Measurements from ENCODE around the gene CTIF.

CTIF gene

DNA sequence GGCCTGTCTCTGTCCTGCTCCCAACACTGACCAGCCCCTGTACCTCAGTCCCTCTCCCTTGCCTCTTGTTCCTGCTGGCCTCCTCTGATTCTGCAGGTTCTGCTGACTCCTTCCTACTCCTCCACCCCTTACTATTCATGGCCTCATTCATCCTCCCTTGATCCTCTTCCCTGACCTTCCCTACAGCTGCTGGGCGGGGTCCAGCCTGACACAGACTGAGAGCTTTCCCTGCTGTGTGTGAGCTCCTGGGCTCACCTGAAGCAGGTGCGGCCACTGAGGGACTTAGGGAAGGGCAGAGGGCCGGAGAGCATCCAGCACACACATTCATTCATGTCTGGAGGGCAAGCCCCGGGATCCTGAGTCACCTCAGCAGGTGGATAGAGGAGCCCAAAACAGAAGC, 185.6 kb downstream of the CTIF start:
- no peak overlapping the region for H3K4ac ChIP-seq (ENCODE audit: low read length)
- no peak overlapping the region for H3K9ac ChIP-seq (ENCODE audit: low read depth, low read length, poor library complexity)
- H3K27ac ChIP-seq (replicated peaks; ENCODE audit: low read length) = no peak overlapping the region
- H3K23ac ChIP-seq (ENCODE audit: low read depth, low read length, poor library complexity) = no peak overlapping the region
- H4K8ac ChIP-seq (ENCODE audit: low read depth, low read length) = no peak overlapping the region
- H3K79me1 ChIP-seq (ENCODE audit: low read depth, low read length) = no peaks in the 10 kb centered on the region
- H3K4me2 ChIP-seq (ENCODE audit: insufficient read depth, low read length, poor library complexity, severe bottlenecking) = no peak overlapping the region
- WGBS, 2 donors (ENCODE audit: extremely low coverage in 2 of 2, insufficient read length in 2 of 2, insufficient replicate concordance in 1 of 2) = no CpG with 5 or more reads among the region's 4 CpGs
- H4K91ac ChIP-seq (ENCODE audit: low read depth, low read length, poor library complexity) = no peak overlapping the region
- no peak overlapping the region for H2BK120ac ChIP-seq (ENCODE audit: low read depth, low read length)
- H3K18ac ChIP-seq (ENCODE audit: low read length) = peak overlapping the region; percentile 21
- H3K36me3 ChIP-seq (replicated peaks in 1 of 2; ENCODE audit: control insufficient read depth in 2 of 2, insufficient read depth in 2 of 2, low read length in 2 of 2) = no peaks in the 10 kb centered on the region
- H3K27me3 ChIP-seq (ENCODE audit: control insufficient read depth in 3 of 3, insufficient read depth in 3 of 3, low read depth in 1 of 3, low read length in 3 of 3) = no peaks in the 10 kb centered on the region
- H3K4me1 ChIP-seq (ENCODE audit: control insufficient read depth in 2 of 2, insufficient read depth in 1 of 2, low read depth in 1 of 2, low read length in 2 of 2) = no peaks in the 10 kb centered on the region
- no peak overlapping the region for H2AK5ac ChIP-seq (ENCODE audit: low read depth, low read length)
- H3K14ac ChIP-seq (ENCODE audit: low read length) = peak overlapping the region; percentile 15
- peaks cover 6 to 9% of the 10 kb centered on the region in 2 donors for H3K9me3 ChIP-seq (replicated peaks in 1 of 2; ENCODE audit: control insufficient read depth in 2 of 2, insufficient read depth in 1 of 2, low read depth in 1 of 2, low read length in 2 of 2)
- no peak overlapping the region for H2BK15ac ChIP-seq (ENCODE audit: low read length)
- H2BK12ac ChIP-seq (ENCODE audit: low read length) = no peak overlapping the region
- no peak overlapping the region for H2BK5ac ChIP-seq (ENCODE audit: low read length)
- DNase-seq (ENCODE audit: low spot score) = no peak
- H2AFZ ChIP-seq (ENCODE audit: low read length) = no peak overlapping the region
- H3K4me3 ChIP-seq (ENCODE audit: low read length in 2 of 2) = no peak overlapping the region

DNA sequence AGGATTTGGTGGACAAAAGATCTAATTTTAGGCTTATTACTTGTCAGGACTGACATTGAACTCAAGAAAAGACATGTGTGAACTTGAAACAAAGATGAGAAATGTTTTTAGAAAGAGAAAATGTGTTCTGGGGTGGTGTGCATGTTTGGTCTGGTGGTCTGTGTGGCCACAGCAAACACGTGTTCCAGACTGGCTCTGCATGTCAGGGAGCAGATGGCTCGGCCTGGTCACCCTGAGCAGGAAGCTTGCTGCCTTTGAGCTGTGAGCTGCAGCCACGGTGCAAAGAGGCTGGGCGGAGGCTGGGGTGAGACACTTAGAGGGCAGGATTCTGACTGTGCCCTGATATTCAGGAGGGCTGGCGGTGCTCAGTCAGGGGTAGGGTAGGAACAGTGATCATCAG, 186.1 kb downstream of the CTIF start:
- H2AFZ ChIP-seq (ENCODE audit: low read length) = no peak overlapping the region
- no peak overlapping the region for H3K4me3 ChIP-seq (ENCODE audit: low read length in 2 of 2)
- H3K9ac ChIP-seq (ENCODE audit: low read depth, low read length, poor library complexity) = no peak overlapping the region
- H3K23ac ChIP-seq (ENCODE audit: low read depth, low read length, poor library complexity) = no peak overlapping the region
- no peaks in the 10 kb centered on the region for H3K27me3 ChIP-seq (ENCODE audit: control insufficient read depth in 3 of 3, insufficient read depth in 3 of 3, low read depth in 1 of 3, low read length in 3 of 3)
- no peaks in the 10 kb centered on the region for H3K36me3 ChIP-seq (replicated peaks in 1 of 2; ENCODE audit: control insufficient read depth in 2 of 2, insufficient read depth in 2 of 2, low read length in 2 of 2)
- H3K18ac ChIP-seq (ENCODE audit: low read length) = no peak overlapping the region
- H2BK120ac ChIP-seq (ENCODE audit: low read depth, low read length) = no peak overlapping the region
- no CpG with 5 or more reads among the region's 5 CpGs for WGBS, 2 donors (ENCODE audit: extremely low coverage in 2 of 2, insufficient read length in 2 of 2, insufficient replicate concordance in 1 of 2)
- no peak overlapping the region for H2BK12ac ChIP-seq (ENCODE audit: low read length)
- no peak overlapping the region for H4K8ac ChIP-seq (ENCODE audit: low read depth, low read length)
- H3K4me2 ChIP-seq (ENCODE audit: insufficient read depth, low read length, poor library complexity, severe bottlenecking) = no peak overlapping the region
- H3K27ac ChIP-seq (replicated peaks; ENCODE audit: low read length) = no peak overlapping the region
- H3K9me3 ChIP-seq (replicated peaks in 1 of 2; ENCODE audit: control insufficient read depth in 2 of 2, insufficient read depth in 1 of 2, low read depth in 1 of 2, low read length in 2 of 2) = peaks cover 6 to 9% of the 10 kb centered on the region in 2 donors
- H3K79me1 ChIP-seq (ENCODE audit: low read depth, low read length) = no peaks in the 10 kb centered on the region
- H4K91ac ChIP-seq (ENCODE audit: low read depth, low read length, poor library complexity) = no peak overlapping the region
- no peak overlapping the region for H3K4ac ChIP-seq (ENCODE audit: low read length)
- no peaks in the 10 kb centered on the region for H3K4me1 ChIP-seq (ENCODE audit: control insufficient read depth in 2 of 2, insufficient read depth in 1 of 2, low read depth in 1 of 2, low read length in 2 of 2)
- DNase-seq (ENCODE audit: low spot score) = no peak
- no peak overlapping the region for H2BK15ac ChIP-seq (ENCODE audit: low read length)
- no peak overlapping the region for H3K14ac ChIP-seq (ENCODE audit: low read length)
- H2AK5ac ChIP-seq (ENCODE audit: low read depth, low read length) = no peak overlapping the region
- H2BK5ac ChIP-seq (ENCODE audit: low read length) = no peak overlapping the region

DNA sequence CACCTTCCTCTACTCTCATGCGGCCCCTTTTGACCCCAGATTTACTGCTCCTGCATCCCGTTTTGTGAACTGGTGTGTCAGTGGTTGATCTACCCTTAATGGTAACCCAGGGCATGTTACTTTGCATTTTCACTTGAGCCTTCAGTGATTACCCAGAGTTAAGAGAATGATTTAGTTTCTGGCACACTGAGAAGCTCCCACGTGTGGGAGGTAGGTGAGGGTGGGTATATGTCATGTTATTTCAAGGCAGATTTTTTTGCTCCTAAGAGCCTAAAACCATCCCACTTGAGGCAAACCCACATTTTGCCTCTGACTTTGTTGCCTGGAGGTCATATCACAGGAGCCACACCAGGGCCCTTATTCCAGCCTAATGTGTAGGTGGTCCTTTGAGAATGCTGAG, 186.7 kb downstream of the CTIF start:
- Histone ChIP-seq H2BK120ac (ENCODE audit: low read depth, low read length) (no peak overlapping the region), H3K36me3 (replicated peaks in 1 of 2; ENCODE audit: control insufficient read depth in 2 of 2, insufficient read depth in 2 of 2, low read length in 2 of 2) (no peaks in the 10 kb centered on the region), H2BK5ac (ENCODE audit: low read length) (no peak overlapping the region)

DNA sequence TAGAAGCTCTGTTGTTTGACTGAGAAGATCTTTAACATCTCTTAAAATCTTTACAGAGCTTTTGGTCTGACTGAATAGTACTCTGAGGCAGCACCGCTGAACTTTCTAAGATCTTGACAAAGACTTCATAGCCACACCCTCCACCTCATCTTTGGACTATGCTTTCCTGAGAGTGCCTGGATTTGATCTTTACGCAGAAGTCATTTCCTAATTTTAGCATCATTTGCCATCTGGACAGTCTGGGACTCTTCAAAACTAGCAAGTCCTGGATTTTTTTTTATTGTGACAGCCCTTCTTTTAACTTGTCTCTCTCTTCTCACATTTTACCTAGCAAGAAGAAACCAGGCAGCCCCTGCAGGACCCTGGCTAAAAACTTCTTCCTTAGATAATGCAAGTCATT, 188.8 kb downstream of the CTIF start:
- Histone ChIP-seq H3K14ac (ENCODE audit: low read length) (no peak overlapping the region), H3K4ac (ENCODE audit: low read length) (no peak overlapping the region), H2BK120ac (ENCODE audit: low read depth, low read length) (no peak overlapping the region), H4K91ac (ENCODE audit: low read depth, low read length, poor library complexity) (no peak overlapping the region), H3K23ac (ENCODE audit: low read depth, low read length, poor library complexity) (no peak overlapping the region), H3K18ac (ENCODE audit: low read length) (no peak overlapping the region), H2AFZ (ENCODE audit: low read length) (no peak overlapping the region), H3K79me1 (ENCODE audit: low read depth, low read length) (no peaks in the 10 kb centered on the region), H3K27me3 (ENCODE audit: control insufficient read depth in 3 of 3, insufficient read depth in 3 of 3, low read depth in 1 of 3, low read length in 3 of 3) (no peaks in the 10 kb centered on the region), H3K36me3 (replicated peaks in 1 of 2; ENCODE audit: control insufficient read depth in 2 of 2, insufficient read depth in 2 of 2, low read length in 2 of 2) (no peaks in the 10 kb centered on the region), H2BK5ac (ENCODE audit: low read length) (no peak overlapping the region), H3K4me2 (ENCODE audit: insufficient read depth, low read length, poor library complexity, severe bottlenecking) (no peak overlapping the region), H4K8ac (ENCODE audit: low read depth, low read length) (no peak overlapping the region), H3K9me3 (replicated peaks in 1 of 2; ENCODE audit: control insufficient read depth in 2 of 2, insufficient read depth in 1 of 2, low read depth in 1 of 2, low read length in 2 of 2) (peaks cover 6 to 9% of the 10 kb centered on the region in 2 donors), H2AK5ac (ENCODE audit: low read depth, low read length) (no peak overlapping the region), H3K4me3 (ENCODE audit: low read length in 2 of 2) (no peak overlapping the region), H2BK15ac (ENCODE audit: low read length) (no peak overlapping the region), H2BK12ac (ENCODE audit: low read length) (no peak overlapping the region), H3K9ac (ENCODE audit: low read depth, low read length, poor library complexity) (no peak overlapping the region), H3K27ac (replicated peaks; ENCODE audit: low read length) (no peak overlapping the region), H3K4me1 (ENCODE audit: control insufficient read depth in 2 of 2, insufficient read depth in 1 of 2, low read depth in 1 of 2, low read length in 2 of 2) (peaks cover 0 to 2% of the 10 kb centered on the region in 2 donors)
- no CpG with 5 or more reads among the region's 2 CpGs for WGBS, 2 donors (ENCODE audit: extremely low coverage in 2 of 2, insufficient read length in 2 of 2, insufficient replicate concordance in 1 of 2)
- DNase-seq (ENCODE audit: low spot score) = no peak

More for the DNA sequence above, 186.7 kb downstream of the CTIF start:
- Histone ChIP-seq H3K18ac (ENCODE audit: low read length) (no peak overlapping the region), H3K4me3 (ENCODE audit: low read length in 2 of 2) (no peak overlapping the region), H3K79me1 (ENCODE audit: low read depth, low read length) (no peaks in the 10 kb centered on the region), H3K9me3 (replicated peaks in 1 of 2; ENCODE audit: control insufficient read depth in 2 of 2, insufficient read depth in 1 of 2, low read depth in 1 of 2, low read length in 2 of 2) (peaks cover 6 to 9% of the 10 kb centered on the region in 2 donors), H3K27ac (replicated peaks; ENCODE audit: low read length) (no peak overlapping the region), H4K8ac (ENCODE audit: low read depth, low read length) (no peak overlapping the region), H3K4ac (ENCODE audit: low read length) (no peak overlapping the region), H2AK5ac (ENCODE audit: low read depth, low read length) (no peak overlapping the region), H2BK12ac (ENCODE audit: low read length) (no peak overlapping the region), H3K4me1 (ENCODE audit: control insufficient read depth in 2 of 2, insufficient read depth in 1 of 2, low read depth in 1 of 2, low read length in 2 of 2) (no peaks in the 10 kb centered on the region), H2AFZ (ENCODE audit: low read length) (no peak overlapping the region), H3K9ac (ENCODE audit: low read depth, low read length, poor library complexity) (no peak overlapping the region), H3K4me2 (ENCODE audit: insufficient read depth, low read length, poor library complexity, severe bottlenecking) (no peak overlapping the region), H3K23ac (ENCODE audit: low read depth, low read length, poor library complexity) (no peak overlapping the region), H3K14ac (ENCODE audit: low read length) (no peak overlapping the region), H3K27me3 (ENCODE audit: control insufficient read depth in 3 of 3, insufficient read depth in 3 of 3, low read depth in 1 of 3, low read length in 3 of 3) (no peaks in the 10 kb centered on the region), H2BK15ac (ENCODE audit: low read length) (no peak overlapping the region), H4K91ac (ENCODE audit: low read depth, low read length, poor library complexity) (no peak overlapping the region)
- WGBS, 2 donors (ENCODE audit: extremely low coverage in 2 of 2, insufficient read length in 2 of 2, insufficient replicate concordance in 1 of 2) = no CpG with 5 or more reads among the region's 3 CpGs
- DNase-seq (ENCODE audit: low spot score) = no peak
